Fibroblast of the conjunctiva (primary cell): ENCODE data around the gene ANO10.
"Not testable (repeated sequence)": the region's sequence is repeated elsewhere in the genome, so short reads cannot be mapped to it uniquely, and the experiment has no call there.

ENCODE experiments used
- DNase-seq: peaks from one replicate; pipeline ENCODE4 v3.0.0-alpha.2; 2010; ENCODE audit warnings: low read depth

Gene ANO10

DNA sequence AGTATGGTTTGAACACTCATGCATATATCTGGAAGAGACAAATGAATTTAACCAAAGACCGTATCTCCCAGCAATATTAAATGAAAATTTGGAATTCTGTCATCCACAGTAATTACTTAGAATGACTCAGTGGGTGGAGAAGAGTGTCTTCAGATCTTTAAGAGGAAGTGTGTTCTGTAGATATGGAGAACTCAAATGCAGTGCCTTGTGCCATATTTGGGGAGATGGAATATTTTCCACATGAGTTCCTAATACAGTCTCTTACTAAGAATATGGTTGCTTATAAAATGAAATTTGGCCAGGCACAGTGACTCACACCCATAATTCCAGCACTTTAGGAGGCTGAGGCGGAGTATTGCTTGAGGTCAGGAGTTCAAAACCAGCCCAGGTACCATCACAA lies 40.5 kb downstream of the ANO10 start:
- DNase-seq = no peak

DNA sequence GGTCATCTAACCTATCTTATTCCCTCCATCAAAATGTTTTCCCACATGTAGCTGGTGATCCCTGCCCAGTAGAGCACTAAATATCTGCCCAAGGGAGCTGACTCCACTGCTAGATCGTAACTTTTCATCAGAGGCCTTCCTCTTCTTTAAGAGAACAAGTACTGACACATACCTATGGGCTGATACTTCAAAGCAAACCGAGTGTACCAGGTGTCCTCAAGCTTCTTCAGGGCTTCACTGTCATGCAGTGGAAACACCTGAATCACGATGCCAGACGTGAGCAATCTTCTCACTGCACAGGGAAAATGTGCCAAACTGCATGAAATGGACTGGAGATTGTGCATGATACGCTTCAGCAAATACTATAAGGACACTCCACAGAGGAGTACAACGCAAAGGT lies 41.6 kb downstream of the ANO10 start:
- DNase-seq = no peak

DNA sequence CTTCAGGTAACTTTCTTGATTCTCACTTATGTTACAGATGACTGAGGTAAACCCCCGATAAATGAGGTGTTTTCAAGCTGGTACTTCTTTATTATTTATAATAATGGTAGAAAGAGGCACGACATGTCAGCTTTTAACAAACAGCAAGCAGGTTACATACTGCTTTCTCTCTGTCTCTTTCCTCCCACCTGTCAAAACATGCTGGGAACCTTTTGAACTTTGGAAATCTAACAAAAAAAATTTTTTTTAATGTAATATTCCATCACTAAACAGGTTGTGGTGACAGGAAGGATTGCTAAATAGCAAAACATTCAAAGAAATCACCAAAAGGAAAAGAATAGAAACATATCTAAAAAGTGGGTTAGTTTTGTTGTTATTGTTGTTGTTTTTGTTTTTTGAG lies 48.2 kb downstream of the ANO10 start:
- DNase-seq = no peak

DNA sequence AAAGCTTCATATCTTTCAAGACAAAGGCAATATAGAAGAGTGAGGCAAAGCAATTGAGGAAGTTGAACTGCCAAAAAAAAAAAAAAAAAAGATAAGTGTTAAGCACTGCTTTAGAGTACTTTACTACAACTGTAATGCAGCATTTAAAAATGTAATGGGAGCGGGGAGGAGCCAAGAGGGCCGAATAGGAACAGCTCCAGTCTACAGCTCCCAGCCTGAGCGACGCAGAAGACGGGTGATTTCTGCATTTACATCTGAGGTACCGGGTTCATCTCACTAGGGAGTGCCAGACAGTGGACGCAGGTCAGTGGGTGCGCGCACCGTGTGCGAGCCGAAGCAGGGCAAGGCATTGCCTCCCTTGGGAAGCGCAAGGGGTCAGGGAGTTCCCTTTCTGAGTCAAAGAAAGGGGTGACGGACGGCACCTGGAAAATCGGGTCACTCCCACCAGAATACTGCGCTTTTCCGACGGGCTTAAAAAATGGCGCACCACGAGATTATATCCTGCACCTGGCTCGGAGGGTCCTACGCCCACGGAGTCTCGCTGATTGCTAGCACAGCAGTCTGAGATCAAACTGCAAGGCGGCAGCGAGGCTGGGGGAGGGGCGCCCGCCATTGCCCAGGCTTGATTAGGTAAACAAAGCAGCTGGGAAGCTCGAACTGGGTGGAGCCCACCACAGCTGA lies 56.0 kb downstream of the ANO10 start:
- not testable (repeated sequence) for DNase-seq

DNA sequence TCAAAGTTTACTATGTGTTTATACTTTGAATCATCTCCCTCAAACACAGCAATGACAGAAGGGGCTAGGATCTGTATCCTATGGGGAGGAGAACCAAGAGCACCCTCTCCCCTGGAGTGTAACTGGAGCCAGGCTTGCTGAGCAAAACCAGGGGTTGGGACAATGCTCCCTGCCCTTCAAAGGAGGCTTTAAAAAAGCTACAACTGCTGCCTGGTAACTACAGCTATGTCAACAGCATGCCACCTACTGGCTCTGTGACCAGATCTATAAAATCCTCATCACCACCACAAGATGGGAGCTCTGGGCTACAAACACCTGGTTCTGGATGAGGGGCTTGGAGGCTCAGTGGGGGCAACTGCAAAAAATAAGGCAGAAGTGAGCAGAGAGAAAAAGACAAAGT lies 61.9 kb downstream of the ANO10 start:
- no peak for DNase-seq

DNA sequence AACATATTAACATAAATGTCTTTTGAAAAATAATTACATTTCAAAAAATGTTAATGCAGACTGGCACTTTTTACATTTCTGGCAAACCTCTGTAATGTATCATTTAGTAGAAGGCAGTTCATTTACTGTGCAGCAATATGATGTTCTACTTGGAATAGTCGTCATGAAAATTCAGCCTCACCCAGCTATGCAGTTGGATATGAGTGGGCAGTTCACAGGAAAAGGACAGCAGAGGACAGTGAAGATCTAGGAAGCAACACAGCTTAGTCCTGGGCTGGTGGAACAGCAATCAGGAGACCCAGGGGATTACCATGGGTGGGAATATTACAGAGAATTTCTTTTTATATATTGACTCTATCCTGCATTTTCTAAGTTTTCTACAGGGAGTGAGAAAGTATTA lies 63.6 kb downstream of the ANO10 start:
- no peak for DNase-seq

DNA sequence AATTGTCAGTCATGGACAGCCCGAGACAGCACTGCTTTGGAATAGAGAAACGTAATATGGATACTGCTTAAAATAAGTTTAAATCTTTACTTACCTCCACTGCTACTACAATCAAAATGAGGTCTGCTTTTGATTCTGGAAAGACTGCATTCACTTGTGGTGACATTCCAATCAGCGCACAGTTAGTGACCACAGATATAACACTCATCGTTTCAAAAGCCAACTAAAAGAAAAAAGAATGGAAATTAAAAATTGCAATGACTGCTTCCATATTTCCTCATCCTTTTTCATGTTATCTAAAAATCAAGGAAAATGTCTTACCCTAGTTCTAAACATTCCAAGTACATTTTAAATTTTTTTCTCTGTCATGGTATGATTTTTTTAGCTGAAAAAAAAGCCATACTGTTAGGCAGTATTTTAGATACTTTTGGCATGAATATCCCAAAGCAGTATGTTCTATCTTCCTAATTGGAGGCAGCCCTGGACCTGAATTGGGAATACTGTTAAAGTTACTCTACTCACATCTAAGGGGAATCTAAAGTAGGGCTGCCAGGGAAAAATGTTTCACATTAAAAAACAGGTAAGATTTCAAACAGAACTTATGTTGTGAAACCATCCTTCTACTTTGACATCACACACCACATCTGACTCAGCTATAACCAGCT lies 72.1 kb downstream of the ANO10 start:
- DNase-seq = no peak

DNA sequence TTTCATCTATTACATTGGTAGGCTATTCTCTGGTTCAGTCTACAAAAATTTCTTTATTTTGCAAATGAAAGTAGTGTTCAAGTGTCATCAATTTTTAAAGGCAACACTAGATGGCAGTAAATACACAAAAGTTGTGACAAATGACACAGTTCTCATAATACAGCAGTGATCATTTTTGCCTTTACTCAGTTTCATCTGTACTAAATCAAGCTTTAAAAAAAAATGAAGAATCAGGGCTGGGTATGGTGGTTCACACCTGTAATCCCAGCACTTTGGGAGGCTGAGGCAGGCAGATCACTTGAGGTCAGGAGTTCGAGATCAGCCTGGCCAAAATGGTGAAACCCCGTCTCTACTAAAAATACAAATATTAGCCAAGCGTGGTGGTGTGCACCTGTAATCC lies 77.5 kb downstream of the ANO10 start:
- DNase-seq = peak; percentile 51

DNA sequence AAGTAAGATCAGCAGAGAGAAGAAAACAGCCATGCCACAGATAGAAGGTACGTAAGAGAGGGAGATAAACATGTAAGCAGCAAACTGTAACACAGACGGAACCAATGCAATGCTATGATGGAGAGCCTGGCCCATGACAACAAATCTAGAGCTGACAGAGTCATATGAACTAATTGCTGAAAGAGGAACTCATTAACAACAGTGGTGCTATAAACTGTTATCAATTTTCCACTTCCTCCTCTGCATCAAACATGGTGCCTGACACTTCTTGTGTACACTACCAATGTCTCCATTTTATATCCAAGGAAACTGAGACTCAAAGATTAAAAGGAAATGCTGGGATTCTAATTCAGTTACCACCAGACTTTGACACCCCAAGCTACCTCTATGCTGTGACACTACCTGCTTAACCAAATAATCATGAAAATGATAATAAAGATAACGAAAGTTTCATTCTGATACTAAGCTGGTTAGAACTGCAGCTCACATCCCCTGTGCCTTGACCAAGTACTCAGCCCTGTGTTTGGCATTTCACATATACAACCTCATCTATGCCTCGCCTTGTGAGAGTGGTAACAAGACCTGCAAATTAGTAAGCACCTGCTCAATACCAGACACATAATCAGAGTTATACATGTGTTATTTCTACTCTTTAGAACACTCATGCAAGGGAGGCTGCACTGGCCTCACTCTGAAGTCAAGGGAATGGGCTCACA lies 79.3 kb downstream of the ANO10 start:
- DNase-seq = no peak

DNA sequence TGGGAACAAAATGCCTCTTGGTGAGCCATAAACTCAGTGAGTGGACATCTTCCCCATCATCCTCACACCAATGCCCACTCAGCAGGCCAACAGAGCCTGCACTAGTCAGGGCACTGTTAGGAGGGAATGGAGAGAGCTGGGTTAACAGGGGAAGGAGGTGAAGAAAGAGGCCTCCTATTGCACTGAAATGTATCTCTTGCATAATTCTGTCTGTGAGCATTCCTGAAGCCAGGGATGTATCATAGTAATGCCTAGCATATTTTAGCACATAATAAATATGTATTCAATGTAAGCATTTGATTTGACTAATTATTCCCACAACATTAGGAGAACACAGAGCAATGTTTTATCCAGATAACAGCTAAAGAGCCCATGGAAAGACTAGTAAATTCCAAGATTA lies 81.2 kb downstream of the ANO10 start:
- no peak for DNase-seq

DNA sequence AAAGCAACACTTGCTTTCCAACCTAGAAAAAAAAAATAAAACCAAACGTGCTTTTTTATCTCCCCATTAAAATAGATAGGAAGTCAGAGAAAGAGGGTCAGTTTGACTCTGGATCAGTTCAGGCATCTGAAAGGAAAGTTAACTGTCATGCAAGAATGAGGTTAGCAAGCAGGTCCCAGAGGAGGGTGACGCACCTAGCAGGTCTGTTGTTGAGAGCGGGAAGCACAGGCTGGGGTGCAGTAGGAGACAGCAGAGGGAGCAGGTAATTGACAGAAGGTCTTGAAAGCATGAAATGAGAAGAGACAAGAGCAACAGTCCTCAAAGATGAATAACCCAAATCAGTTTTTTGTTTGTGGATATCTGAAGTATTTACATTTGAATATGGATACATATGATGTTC lies 82.5 kb downstream of the ANO10 start:
- DNase-seq = no peak

DNA sequence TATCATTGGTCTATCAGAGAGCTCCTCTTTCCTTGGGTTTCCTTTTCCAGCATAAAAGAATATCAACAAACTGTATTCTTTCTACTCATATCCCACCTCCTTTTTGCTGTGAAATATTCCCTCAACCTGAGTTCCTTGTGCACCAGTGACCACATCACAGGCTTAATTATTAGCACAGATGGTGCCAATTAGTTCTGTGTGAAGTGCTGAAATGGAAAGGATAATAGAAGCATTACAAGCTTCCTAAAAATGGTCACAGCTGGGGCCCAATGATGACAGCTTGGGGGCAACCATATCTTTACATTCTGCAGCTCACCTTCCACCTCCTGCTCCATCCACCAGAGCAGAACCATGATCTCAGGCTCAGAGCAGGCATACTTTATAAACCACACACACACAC lies 84.6 kb downstream of the ANO10 start:
- no peak for DNase-seq

DNA sequence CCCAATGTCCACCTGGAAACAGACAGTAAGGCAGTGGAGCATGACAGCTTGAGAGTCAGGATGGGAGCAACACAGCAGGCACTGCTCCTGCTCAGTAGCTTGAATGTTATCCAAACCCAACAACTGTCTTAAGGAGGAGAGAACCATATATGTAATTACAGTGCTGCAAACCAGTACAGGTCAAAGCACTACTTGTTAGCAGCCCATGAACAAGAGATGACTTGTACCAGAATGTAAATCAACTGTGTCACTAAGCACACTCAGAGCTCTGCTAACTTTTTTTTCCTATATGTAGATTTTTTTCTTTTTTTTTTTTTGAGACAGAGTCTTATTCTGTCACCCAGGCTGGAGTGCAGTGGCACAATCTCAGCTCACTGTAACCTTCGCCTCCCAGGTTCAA lies 87.1 kb downstream of the ANO10 start:
- no peak for DNase-seq

DNA sequence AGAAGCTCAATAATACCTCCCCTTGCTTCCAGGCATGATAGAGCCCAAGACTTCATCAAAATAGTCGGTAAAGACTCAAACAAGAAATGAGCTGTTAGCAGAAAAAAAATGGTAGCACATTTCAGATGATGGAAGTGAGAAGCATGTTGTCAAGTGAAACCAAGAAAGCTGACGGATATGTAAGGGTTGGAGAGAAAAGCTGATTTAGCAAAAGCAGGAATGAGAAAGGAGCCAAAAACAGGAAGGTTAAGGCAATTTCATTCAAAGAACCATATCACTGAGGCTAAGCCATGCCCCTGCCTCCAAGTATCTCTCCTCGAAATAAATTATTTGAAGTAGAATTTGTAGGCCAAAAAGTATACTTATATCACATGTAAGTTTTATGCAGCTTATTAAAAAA lies 88.8 kb downstream of the ANO10 start:
- DNase-seq = no peak

DNA sequence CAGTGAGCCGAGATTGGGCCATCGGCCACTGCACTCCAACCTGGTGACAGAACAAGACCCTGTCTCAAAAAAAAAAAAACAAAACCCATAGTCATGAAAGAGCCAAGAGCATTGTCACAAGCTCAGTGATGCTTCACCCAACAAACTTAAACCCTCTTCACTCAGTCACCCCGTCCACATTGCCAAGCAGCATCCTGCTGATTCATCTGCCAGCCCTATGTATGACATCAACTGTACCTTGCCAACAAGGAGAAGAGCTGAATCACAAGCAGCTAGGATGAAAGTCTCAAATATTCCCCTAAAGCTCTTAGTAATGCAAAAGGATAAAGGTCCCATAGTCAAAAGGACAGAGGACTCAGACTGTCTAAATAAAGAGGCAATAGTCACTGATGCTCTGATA lies 90.0 kb downstream of the ANO10 start:
- no peak for DNase-seq

DNA sequence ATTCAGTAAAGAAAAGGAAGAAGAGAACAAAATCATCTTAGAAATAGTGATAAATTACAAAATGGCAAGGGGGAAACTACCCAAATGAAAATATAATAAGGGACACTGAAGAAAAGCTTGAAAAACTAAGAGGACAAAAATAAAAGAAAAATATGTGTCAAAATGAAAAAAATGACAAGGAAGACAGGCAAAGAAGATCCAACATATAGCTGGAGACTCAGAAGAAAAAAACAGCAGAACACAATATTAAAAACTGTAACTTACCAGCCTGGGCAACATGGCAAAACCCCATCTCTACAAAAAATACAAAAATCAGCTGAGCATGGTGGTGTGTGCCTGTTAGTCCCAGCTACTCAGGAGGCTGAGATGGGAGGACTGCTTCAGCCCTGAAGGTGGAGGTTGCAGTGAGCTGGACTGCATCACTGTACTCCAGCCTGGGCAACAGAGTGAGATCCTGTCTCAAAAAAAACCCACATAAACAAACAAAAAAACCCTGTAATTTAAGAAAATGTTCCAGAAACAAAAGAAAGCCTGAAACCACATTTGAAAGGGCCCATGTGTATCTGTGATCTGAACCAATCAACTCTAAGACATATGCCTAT lies 93.2 kb downstream of the ANO10 start:
- no peak for DNase-seq

DNA sequence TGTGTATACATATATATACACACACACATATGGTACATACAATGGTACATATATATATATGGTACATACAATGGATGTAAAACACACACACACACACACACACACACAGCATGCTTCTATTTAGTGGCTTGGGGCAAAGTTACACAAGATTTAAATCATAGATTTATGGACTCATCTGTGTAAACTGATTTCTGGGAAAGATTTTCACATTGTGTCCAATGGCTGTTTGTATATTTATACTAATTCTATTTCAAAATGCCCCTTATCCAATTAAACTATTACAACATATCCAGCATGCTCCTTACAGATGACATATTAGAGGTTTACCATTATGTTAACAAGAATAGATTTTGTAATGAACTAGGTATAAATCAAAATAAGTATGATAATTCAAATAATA lies 94.9 kb downstream of the ANO10 start:
- no peak for DNase-seq

DNA sequence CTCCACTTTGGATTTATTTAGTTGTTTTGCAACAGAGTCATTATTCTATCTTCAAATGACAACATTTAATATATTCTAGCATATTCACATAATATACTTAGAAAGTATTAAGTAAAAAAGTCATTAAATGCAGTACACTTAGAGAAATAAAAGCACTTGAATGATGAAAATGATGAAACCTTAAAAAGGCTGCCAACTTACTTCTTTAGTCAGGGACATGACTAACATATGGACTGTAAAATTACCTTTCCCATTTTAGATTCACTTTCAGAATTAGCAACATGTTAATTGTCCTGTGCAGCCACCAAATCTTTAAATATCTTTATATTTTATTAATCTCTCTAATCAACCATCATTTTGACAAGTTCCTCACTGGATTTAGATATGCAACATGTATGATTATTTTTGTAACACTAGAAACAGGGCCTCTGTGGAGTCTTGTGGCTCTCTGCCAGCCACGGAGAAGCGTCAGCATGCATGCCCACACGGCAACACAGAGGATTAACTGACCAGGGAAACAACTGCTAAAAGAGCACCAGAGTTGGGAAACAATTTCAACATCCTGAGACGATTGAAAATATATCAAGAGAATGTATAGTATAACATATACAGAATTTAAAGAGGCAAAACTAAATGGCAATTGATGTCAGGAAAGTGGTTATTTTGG lies 95.7 kb downstream of the ANO10 start:
- DNase-seq = no peak

DNA sequence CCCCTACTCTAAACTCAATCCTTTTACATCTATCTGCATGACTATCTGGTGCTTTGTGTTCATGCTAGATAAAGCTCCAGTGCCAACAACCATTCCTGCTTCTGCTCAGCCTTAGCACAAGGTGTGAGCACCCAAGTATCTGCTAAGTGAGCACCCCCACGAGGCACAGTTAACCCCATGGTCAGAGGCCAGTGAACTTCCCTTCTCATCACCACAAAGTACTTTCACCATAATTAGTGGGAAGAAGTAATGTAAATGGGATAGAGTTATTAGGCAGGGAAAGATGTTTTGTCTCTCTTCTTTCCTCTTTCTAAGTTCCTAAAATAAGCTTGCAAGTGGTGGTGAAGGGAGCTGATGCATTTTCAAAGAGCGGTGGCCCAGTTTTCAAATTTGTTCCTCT lies 96.4 kb downstream of the ANO10 start:
- no peak for DNase-seq

DNA sequence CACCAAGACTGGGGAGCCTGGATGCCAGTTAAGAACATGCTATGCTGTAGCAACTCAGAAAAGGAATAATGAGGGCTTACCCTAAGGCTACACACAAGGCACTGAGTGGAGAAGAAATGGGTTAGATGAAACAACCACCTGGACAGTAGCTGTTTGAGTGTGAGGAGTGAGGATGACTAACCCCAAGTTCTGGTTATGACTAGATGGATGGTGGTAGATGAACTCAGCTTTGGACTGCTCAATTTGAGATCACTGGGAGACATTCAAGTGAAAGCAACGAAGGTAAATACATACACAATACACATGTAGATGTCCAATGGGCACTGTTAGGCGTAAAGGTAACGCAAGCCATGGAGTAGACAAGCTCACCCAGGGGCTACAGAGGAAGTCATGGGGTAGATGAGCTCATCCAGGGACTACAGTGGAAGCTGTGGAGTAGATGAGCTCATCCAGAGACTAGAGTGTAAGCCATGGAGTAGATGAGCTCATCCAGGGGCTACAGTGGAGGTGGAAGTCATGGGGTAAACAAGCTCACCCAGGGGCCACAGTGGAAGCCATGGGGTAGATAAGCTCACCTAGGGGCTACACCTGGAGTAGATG lies 98.3 kb downstream of the ANO10 start:
- DNase-seq = no peak

DNA sequence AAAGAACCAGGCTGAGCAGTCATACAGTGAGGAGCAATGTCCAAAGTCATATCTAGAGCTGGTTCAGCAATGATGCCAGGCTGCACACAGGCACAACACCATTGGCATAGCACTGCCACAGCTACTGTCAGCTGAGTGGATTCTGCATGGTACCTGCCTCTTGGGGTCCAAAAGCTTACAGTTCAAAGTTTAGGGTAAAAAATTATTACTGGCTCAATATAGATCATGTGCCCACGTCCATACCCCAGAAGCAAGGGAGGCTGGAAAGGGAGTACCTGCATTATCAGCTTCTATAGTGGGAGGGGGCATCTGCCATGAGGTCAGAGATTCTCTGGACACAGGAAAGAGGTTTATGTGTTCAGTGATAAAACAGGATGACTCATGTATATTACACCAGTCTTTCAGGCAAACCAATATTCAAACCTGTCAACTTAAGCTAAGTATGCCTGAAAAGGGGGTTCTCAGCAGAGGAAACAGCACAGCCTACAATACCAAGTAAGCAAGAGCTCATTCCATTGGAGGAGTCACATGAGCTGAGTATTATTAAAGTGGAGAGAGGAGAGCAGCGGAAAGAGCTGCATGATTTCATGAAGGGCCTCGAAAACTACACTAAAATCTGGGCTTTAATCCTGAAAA lies 99.0 kb downstream of the ANO10 start:
- DNase-seq = no peak

DNA sequence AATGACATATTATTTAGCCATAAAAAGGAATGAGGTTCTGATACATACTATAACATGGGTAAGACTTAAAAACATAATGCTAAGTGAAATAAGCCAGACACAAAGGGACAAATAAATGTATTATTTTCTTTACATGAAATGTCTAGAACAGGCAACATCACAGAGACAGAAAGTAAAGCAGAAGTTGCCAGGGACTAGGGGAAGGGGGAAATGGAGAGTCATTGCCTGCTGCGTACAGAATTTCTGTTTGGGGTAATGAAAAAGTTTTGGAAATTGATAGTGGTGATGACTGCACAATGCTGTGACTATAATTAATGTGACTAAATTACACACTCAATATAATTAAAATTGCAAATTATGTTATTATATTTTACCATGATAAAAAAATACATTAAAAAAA lies 99.9 kb downstream of the ANO10 start:
- DNase-seq = no peak
